Endodermal cell (in vitro differentiated cells): ENCODE data around the gene RAB31. TPM values are rescaled to one million over a fixed set of nuclear protein-coding genes. Genes with fewer than 3 reads are reported as not detected.

Experiments
- DNase-seq: peaks from one replicate; pipeline ENCODE4 v3.0.0-alpha.2; 2017
- H3K27ac ChIP-seq: 2 replicates; pipeline ENCODE4 v1.5.1; 2013; ENCODE audit warnings: mild to moderate bottlenecking, low read depth, low read length, moderate library complexity
- H3K27me3 ChIP-seq: 2 replicates; pipeline ENCODE4 v1.6.1; 2013; ENCODE audit warnings: mild to moderate bottlenecking, low read length, moderate library complexity; ENCODE audit not compliant: insufficient read depth, control insufficient read depth, poor library complexity, severe bottlenecking
- H3K36me3 ChIP-seq: 2 replicates; pipeline ENCODE4 v1.7.0; 2013; ENCODE audit warnings: mild to moderate bottlenecking, low read length, moderate library complexity; ENCODE audit not compliant: control insufficient read depth, insufficient read depth
- H3K4me1 ChIP-seq: one replicate; pipeline ENCODE4 v1.7.0; 2013; ENCODE audit warnings: low read length; ENCODE audit not compliant: control insufficient read depth, insufficient read depth
- H3K4me3 ChIP-seq: 2 replicates; pipeline ENCODE4 v1.5.1; 2013; ENCODE audit warnings: mild to moderate bottlenecking, low read length, moderate library complexity
- H3K9ac ChIP-seq: 2 replicates; pipeline ENCODE4 v1.6.1; 2013; ENCODE audit warnings: mild to moderate bottlenecking, low read length, moderate library complexity; ENCODE audit not compliant: poor library complexity, severe bottlenecking; ENCODE audit errors: extremely low read depth
- H3K9me3 ChIP-seq: 2 replicates; pipeline ENCODE4 v1.6.1; 2013; ENCODE audit warnings: mild to moderate bottlenecking, low read length, moderate library complexity; ENCODE audit not compliant: control insufficient read depth
- H3K27ac Mint-ChIP-seq: 2 replicates; pipeline ENCODE4 v1.8.0; 2020; ENCODE audit warnings: mixed read lengths
- H3K27me3 Mint-ChIP-seq: 2 replicates; pipeline ENCODE4 v1.8.0; 2021; ENCODE audit warnings: mild to moderate bottlenecking, mixed read lengths; ENCODE audit not compliant: insufficient read depth
- H3K36me3 Mint-ChIP-seq: 2 replicates; pipeline ENCODE4 v1.8.0; 2020; ENCODE audit warnings: low read depth, mixed read lengths
- H3K4me1 Mint-ChIP-seq: 2 replicates; pipeline ENCODE4 v1.8.0; 2020; ENCODE audit warnings: mixed read lengths
- H3K4me3 Mint-ChIP-seq: 2 replicates; pipeline ENCODE4 v1.8.0; 2020; ENCODE audit warnings: mild to moderate bottlenecking, moderate library complexity, mixed read lengths
- H3K9me3 Mint-ChIP-seq: 2 replicates; pipeline ENCODE4 v1.8.0; 2020; ENCODE audit warnings: mild to moderate bottlenecking, mixed read lengths
- CTCF ChIP-seq: fragments of 200-600 bp; sonication (generic); conservative IDR thresholded peaks from 2 replicates; pipeline ENCODE4 v1.5.0; 2021; ENCODE audit warnings: antibody characterized with exemption, mild to moderate bottlenecking
- WGBS, 2 experiments: methylation state at CpG; one replicate each; pipeline versions ENCODE4 v1.1.5 to v1.1.7; 2013; ENCODE audit warnings: missing lambda C conversion rate in 2 of 2, mixed read lengths in 1 of 2; ENCODE audit not compliant: insufficient coverage in 1 of 2, insufficient read length in 1 of 2; 5-methylcytosine and 5-hydroxymethylcytosine counted together
- total RNA-seq, 2 donors: library from RNA; stranded (reverse); fragmentation: NEBNext Ultra II Directional in 1 of 2; extraction: Animal tissue kit (Norgen Biotek cat#: 25700) in 1 of 2; gene quantifications; 2 replicates in 1 of 2; 3 replicates in 1 of 2; pipeline ENCODE4 v1.2.1, GENCODE V29; 2021

The RAB31 gene
- total RNA-seq, 2 donors from 2014 or later = 11.7 to 20.3 TPM

- Mint-ChIP-seq H3K27me3 (peaks cover 24% of the 10 kb centered on the region), H3K27ac (peak overlapping the region; percentile 0)
These were observed 11.4 kb downstream of the RAB31 start for GRCh38 chr18:9719421-9719981.

DNA sequence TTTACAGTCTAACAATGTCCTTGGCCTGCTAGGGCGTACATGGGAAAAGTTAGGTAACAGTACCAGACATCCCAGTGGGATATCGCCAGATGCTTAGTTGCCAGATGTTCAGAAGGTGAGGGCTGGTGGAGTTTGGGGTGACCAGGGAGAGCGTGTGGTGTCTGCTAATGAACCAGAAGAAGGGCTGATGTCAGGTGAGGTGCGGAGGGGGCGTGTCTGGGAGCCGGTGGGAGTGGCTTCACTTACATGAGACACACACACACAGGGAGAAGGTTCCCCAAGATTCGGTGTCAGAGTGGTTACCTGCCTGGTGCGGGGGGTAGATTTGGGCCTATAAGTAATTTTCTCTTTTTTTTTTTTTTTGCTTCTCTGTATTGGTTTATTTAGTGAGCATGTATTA, 12.2 kb downstream of the RAB31 start:
- Mint-ChIP-seq H3K27ac (no peak overlapping the region), H3K4me1 (peaks cover 20% of the 10 kb centered on the region), H3K4me3 (no peak overlapping the region), H3K27me3 (peaks cover 18% of the 10 kb centered on the region), H3K9me3 (peaks cover 3% of the 10 kb centered on the region), H3K36me3 (peaks cover 6% of the 10 kb centered on the region)
- Histone ChIP-seq H3K36me3 (no peaks in the 10 kb centered on the region), H3K4me3 (no peak overlapping the region), H3K27me3 (peaks cover 13% of the 10 kb centered on the region), H3K9me3 (no peaks in the 10 kb centered on the region), H3K4me1 (no peaks in the 10 kb centered on the region), H3K9ac (no peak overlapping the region), H3K27ac (no peak overlapping the region)
- no peak for TF ChIP-seq CTCF
- DNase-seq = no peak
- WGBS, 2 experiments = 86 to 100% methylated on average over 2 to 8 of the region's 8 CpGs

More at GRCh38 chr18:9719421-9719981, 11.4 kb downstream of the RAB31 start:
- Histone ChIP-seq H3K27ac (no peak overlapping the region), H3K36me3 (no peaks in the 10 kb centered on the region), H3K9me3 (no peaks in the 10 kb centered on the region), H3K4me1 (no peaks in the 10 kb centered on the region), H3K4me3 (no peak overlapping the region), H3K9ac (no peak overlapping the region), H3K27me3 (peaks cover 13% of the 10 kb centered on the region)
- TF ChIP-seq CTCF = no peak
- DNase-seq = no peak
- Mint-ChIP-seq H3K9me3 (peaks cover 3% of the 10 kb centered on the region), H3K4me1 (peaks cover 25% of the 10 kb centered on the region), H3K36me3 (peaks cover 6% of the 10 kb centered on the region), H3K4me3 (no peak overlapping the region)
- WGBS, 2 experiments = 75 to 79% methylated on average over 7 to 12 of the region's 12 CpGs

- H3K36me3 ChIP-seq = no peaks in the 10 kb centered on the region
- TF ChIP-seq CTCF = no peak
- H3K27ac ChIP-seq = no peak overlapping the region
- Mint-ChIP-seq H3K4me3 (no peak overlapping the region), H3K4me1 (peaks cover 12% of the 10 kb centered on the region), H3K9me3 (peaks cover 3% of the 10 kb centered on the region), H3K36me3 (peaks cover 6% of the 10 kb centered on the region), H3K27me3 (peaks cover 18% of the 10 kb centered on the region), H3K27ac (peak overlapping the region; percentile 9)
- H3K9me3 ChIP-seq = no peaks in the 10 kb centered on the region
- H3K4me1 ChIP-seq = no peaks in the 10 kb centered on the region
- WGBS, 2 experiments = 92 to 96% methylated on average over 8 to 9 of the region's 9 CpGs
- H3K27me3 ChIP-seq = peaks cover 13% of the 10 kb centered on the region
- H3K9ac ChIP-seq = no peak overlapping the region
- no peak overlapping the region for H3K4me3 ChIP-seq
- DNase-seq = peak; percentile 44
These were observed 13.9 kb downstream of the RAB31 start for GRCh38 chr18:9721893-9722550.
